MG63 (cell line): ENCODE measurements around the gene CENPK. TPM values are rescaled to one million over a fixed set of nuclear protein-coding genes. Genes with fewer than 3 reads are reported as not detected.
"Not testable (repeated sequence)": the region's sequence is repeated elsewhere in the genome, so short reads cannot be mapped to it uniquely, and the experiment has no call there.

Experiments
- DNase-seq: peaks from one replicate; pipeline ENCODE4 v3.0.0-alpha.2; 2020
- H3K27me3 ChIP-seq: fragments of 250-450 bp; sonication (Bioruptor Pico); 2 replicates; pipeline ENCODE4 v1.5.1; 2020; ENCODE audit warnings: mild to moderate bottlenecking, moderate library complexity
- H3K36me3 ChIP-seq: fragments of 250-450 bp; sonication (Bioruptor Pico); 2 replicates; pipeline ENCODE4 v1.5.1; 2020; ENCODE audit warnings: mild to moderate bottlenecking, moderate library complexity
- H3K4me3 ChIP-seq: fragments of 250-450 bp; sonication (Bioruptor Pico); 2 replicates; pipeline ENCODE4 v1.5.1; 2020; ENCODE audit warnings: mild to moderate bottlenecking, moderate library complexity
- H3K9me3 ChIP-seq: fragments of 250-450 bp; sonication (Bioruptor Pico); 2 replicates; pipeline ENCODE4 v1.5.1; 2020; ENCODE audit warnings: mild to moderate bottlenecking, moderate library complexity
- total RNA-seq: library from RNA; depleted of rRNA; stranded (reverse); fragments of >200 nt; shearing (Covaris generic); gene quantifications from 2 replicates; pipeline ENCODE4 v1.2.3, GENCODE V29; 2014; ENCODE audit warnings: low replicate concordance; rRNA removed

The CENPK gene, protein sequence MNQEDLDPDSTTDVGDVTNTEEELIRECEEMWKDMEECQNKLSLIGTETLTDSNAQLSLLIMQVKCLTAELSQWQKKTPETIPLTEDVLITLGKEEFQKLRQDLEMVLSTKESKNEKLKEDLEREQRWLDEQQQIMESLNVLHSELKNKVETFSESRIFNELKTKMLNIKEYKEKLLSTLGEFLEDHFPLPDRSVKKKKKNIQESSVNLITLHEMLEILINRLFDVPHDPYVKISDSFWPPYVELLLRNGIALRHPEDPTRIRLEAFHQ
- total RNA-seq: 54.9 and 98.6 TPM in 2 replicates

DNA sequence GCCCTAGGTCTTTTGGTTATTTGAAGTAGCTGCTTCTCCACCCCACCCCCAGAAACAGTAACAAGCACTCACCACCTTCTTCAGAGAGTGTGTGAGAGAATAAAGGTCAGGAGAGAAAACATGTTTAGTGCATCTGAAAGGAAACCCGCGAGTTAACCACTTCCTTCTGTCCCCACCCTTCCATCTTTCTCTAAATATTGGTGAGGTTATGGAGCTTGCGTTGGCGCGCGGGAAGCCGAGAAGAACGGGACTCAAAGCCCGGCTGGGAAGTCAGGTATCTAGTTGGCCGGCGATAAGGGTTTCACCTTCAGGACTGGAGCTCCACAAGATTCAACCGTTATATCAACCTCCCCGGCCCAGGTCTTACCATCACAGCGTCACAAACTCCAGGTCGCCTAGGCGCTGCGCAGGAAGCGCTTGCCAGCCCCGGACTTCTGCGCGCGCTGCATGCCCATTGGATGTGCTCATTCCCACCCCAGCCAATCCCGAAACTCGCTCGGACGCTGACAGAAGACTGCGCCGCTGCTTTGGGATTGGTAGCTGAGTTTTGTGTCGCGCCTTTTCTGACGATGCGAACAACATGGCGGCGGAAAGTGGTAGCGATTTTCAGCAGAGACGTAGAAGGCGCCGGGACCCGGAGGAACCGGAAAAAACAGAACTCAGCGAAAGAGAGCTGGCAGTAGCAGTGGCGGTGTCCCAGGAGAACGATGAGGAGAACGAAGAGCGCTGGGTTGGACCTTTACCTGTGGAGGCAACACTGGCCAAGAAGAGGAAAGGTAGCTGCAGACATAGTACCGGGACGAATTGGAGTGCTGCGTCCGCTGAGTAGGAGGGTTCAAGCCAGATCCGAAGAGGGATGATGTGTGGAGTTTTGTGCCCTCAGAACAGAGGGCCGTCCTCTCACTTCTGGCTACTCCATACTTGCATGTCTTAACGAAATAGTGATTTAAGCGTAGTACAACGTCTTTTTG is at the start of gene CENPK, which contains the start of gene PPWD1:
Gene CENPK, minus strand, starts transcription at position 438 of the 971 bp plus-strand sequence. CDS start 8,261 bp downstream, outside the sequence.
Gene PPWD1, plus strand, starts transcription at position 566 of the 971 bp plus-strand sequence. Its CDS starts 15 bp downstream, at position 581.
- Histone ChIP-seq H3K4me3 (peak within 1 kb of the TSS; percentile 78), H3K36me3 (peaks cover 24% of the 10 kb centered on the region), H3K9me3 (no peaks in the 10 kb centered on the region), H3K27me3 (no peaks in the 10 kb centered on the region)
- DNase-seq: peak; percentile 96

DNA sequence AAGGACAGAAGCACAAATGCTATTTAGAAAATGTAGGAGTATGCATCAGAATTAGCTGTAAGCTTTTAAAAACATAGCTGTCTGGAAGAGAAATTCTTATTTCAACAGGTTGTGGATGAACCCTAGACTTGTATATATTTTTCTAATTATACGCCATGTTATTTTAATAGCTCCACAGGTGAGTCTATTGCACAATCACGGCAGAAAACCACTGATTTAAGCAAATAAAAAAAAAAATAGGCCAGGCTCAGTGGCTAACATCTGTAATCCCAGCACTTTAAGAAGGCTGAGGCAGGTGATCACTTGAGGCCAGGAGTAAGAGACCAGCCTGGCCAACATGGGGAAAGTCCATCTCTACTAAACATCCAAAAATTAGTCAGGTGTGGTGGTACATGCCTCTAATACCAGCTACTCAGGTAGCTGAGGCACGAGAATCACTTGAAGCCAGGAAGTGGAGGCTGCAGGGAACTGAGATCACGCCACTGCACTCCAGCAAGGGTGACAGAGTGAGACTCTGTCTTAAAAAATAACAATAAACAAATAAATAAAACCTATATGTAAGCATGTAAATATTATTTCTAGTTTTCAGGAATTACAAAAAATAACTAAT is 49.4 kb upstream of the CENPK start:
- peaks cover 30% of the 10 kb centered on the region for H3K36me3 ChIP-seq
- no peaks in the 10 kb centered on the region for H3K27me3 ChIP-seq

DNA sequence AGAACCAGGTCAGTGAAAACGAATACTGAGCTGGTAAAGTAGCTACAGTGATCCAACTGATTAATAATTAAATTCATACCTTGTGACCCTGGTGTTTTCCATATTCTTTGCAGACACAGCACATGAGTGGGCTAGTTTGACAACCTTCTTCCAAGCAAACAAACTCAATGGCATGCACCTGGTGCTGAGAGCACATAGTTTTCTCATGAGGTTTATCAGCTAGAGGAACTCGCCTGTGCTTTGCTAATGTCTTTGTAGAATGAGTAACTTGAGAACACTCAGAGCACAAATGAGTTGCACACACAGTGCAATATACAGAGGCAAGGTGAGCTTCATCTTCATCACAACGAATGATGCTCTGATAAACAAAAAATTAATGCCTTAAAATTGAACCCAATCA is 48.6 kb upstream of the CENPK start:
- Histone ChIP-seq H3K27me3 (no peaks in the 10 kb centered on the region), H3K4me3 (no peak overlapping the region), H3K36me3 (peaks cover 24% of the 10 kb centered on the region), H3K9me3 (no peaks in the 10 kb centered on the region)
- DNase-seq: no peak

More for the DNA sequence above, 49.4 kb upstream of the CENPK start:
- Histone ChIP-seq H3K4me3 (no peak overlapping the region), H3K9me3 (no peaks in the 10 kb centered on the region)
- no peak for DNase-seq

DNA sequence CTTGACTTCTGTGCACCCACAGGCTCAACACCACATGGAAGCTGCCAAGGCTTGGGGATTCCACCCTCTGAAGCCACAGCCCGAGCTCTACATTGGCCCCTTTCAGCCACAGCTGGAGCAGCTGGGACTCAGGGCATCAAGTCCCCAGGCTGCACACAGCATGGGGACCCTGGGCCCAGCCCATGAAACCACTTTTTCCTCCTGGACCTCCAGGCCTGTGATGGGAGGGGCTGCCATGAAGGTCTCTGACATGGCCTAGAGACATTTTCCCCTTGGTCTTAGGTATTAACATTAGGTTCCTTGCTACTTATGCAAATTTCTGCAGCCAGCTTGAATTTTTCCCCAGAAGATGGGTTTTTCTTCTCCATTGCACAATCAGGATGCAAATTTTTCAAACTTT is 38.8 kb upstream of the CENPK start:
- H3K9me3 ChIP-seq, H3K4me3 ChIP-seq, DNase-seq, H3K27me3 ChIP-seq: not testable (repeated sequence)
- H3K36me3 ChIP-seq: peaks cover 63% of the 10 kb centered on the region

DNA sequence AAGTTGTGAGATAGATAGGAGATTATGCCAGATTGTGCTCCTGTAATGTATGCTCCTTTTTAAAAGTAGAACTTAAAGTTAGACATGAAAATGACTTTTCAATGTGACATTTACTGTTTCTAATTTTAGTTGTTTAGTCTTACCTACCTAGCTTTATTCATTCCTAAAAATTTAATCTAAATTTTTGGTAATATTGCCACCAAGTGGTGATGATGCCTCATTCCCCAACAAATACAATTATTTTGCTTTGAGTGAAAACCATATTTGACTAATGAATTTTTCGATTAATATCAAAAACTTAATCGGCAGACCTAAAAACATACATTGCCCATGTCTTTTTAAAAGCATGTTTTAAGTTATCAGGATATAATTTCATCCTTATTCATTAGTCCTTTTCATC is 25.7 kb upstream of the CENPK start:
- Histone ChIP-seq H3K4me3 (no peak overlapping the region), H3K36me3 (peaks cover 62% of the 10 kb centered on the region), H3K27me3 (no peaks in the 10 kb centered on the region), H3K9me3 (no peaks in the 10 kb centered on the region)
- no peak for DNase-seq

DNA sequence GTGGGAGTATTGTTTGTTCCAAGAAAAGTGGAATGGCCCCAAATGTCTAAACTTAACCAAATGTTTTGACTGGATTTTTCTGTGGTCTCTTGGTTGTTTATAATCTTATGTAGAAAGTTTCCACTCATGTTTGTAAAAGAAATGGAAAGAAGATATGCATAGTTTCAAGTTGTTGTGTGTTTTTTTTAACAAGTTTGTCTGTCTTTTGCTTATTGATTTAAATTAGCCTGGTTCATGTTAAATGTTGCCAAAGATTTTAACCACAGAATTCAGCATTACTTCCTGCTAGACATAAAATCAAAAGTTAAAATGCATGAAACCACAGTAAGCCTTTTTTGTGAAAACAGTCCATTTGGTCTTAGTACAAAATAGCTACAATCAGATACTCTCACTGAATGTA is 14.2 kb upstream of the CENPK start:
- no peak for DNase-seq
- Histone ChIP-seq H3K36me3 (peaks cover 53% of the 10 kb centered on the region), H3K27me3 (no peaks in the 10 kb centered on the region), H3K9me3 (no peaks in the 10 kb centered on the region), H3K4me3 (no peak overlapping the region)

DNA sequence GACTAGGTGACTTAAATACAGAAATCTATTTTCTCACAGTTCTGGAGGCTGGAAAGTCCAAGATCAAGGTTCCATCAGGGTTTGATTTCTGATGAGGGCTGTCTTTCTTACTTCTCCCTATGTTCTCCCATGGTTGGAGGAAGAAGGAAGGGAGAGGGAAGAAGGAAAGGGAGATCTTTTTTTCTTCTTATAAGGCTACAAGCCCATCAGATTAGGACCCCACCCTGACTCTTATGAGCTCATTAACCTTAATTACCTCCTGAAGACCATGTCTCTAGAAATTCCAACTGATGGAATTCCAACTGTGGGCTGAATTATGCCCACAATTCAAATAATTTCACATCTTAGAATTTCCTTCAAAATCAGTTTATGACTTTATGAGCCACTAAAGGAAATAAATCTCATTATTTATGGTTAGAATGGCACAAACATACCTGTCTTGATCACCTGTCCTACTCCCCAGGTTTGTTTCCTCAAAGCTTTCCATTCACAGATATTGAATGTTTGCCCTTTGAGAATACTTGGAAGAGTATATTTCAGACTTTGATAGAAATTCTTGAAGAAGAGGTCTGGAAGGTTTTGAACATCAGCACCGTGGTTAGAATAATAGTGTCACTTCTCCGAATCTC is 7.7 kb upstream of the CENPK start:
- DNase-seq: no peak
- no peaks in the 10 kb centered on the region for H3K27me3 ChIP-seq
- peaks cover 25% of the 10 kb centered on the region for H3K36me3 ChIP-seq
- no peaks in the 10 kb centered on the region for H3K9me3 ChIP-seq
- no peak overlapping the region for H3K4me3 ChIP-seq

DNA sequence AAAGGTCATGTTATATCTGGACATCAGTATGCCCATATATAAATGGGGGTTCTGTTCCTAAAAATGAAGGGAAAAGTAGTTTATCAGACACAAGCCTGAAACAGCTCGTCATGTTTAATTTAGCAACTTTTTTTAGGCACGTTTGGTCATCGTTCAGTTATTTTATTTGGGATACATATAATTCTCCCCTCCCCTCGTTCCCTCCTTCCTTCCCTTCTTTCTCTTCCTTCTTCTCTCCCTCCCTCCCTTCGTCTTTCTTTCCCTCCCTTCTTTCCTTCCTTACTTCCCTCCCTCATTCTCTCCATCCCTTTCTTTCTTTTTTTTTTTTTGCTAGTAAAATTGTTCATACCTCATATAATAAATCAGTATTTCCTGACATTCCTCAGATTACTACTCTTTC is 3.5 kb upstream of the CENPK start:
- Histone ChIP-seq H3K4me3 (no peak overlapping the region), H3K27me3 (no peaks in the 10 kb centered on the region), H3K36me3 (peaks cover 12% of the 10 kb centered on the region), H3K9me3 (no peaks in the 10 kb centered on the region)
- no peak for DNase-seq

DNA sequence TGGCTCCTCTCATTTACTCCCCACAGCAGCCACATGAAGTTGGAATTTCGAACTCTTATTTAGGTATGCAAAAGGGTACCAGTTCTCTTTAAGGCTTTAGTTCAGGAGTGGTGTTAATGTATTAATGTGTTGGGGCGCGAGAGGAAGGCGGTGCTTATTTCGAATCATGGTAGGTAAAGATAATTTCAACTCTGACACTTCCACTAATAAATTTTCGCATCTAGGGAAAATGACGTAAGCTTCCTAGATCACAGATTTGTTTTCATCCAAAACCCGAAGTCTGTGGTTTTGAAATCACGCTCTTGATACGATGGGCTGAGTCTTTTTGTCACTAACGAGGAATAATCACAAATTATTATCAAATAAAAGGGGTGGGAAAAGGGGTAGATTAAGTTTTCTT is 809 bp upstream of the CENPK start:
- no peaks in the 10 kb centered on the region for H3K9me3 ChIP-seq
- peak overlapping the region; percentile 78 for H3K4me3 ChIP-seq
- peaks cover 19% of the 10 kb centered on the region for H3K36me3 ChIP-seq
- no peaks in the 10 kb centered on the region for H3K27me3 ChIP-seq
- DNase-seq: no peak

DNA sequence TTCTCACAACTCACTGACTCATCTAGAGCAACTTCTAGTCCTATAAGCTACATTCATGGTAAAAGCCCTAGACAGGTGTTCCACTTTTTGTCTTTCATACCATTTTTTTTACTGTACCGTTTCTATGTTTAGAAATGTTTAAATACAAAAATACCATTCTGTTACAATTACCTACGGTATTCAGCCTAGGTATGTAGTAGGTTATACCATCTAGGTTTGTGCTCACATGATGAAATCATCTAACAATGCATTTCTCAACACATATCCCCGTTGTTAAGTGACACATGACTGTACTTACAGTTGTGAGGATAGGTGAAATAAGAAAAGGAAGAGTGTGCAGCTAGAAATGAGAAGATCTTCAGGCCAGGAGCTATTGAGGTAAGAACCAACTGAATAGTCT is 6.2 kb downstream of the CENPK start:
- Histone ChIP-seq H3K27me3 (no peaks in the 10 kb centered on the region), H3K9me3 (no peaks in the 10 kb centered on the region), H3K4me3 (no peak overlapping the region), H3K36me3 (peaks cover 52% of the 10 kb centered on the region)
- no peak for DNase-seq

DNA sequence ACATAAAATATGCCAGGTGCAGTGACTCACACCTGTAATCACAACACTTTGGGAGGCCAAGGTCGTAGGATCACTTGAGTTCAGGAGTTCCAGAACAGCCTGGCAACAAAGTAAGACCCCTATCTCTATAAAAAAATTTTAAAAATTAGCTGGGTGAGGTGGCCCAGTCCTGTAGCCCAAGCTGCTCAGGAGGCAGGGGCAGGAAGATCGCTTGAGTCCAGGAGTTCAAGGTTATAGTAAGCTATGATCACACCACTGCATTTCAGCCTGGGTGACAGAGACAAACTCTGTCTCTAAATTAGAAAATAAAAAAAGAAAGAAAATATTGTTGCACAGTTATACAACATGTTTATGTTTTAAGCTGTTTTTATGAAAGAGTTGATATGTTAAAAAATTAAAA is 6.8 kb downstream of the CENPK start:
- Histone ChIP-seq H3K36me3 (peaks cover 57% of the 10 kb centered on the region), H3K4me3 (no peak overlapping the region), H3K27me3 (no peaks in the 10 kb centered on the region), H3K9me3 (no peaks in the 10 kb centered on the region)
- no peak for DNase-seq

DNA sequence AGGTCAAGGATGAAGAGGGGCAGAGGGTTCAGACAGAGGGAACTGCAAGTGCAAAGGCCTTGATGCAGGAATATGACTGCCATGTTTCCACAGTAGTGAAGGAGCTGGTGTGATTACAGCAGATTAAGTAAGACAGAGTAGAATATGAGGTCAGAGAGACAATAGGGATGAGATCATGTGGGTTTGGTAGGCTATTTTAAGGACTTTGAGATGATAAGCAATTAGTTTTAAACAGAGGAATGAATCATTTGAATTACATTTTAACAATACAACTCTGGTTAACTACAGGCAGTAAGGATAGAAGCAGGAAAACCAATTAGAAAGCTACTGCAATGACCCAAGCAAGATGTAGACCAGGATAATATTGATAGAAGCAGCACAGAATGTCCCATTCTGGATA is 7.7 kb downstream of the CENPK start:
- DNase-seq: no peak
- H3K36me3 ChIP-seq: peaks cover 58% of the 10 kb centered on the region
- no peaks in the 10 kb centered on the region for H3K27me3 ChIP-seq
- no peaks in the 10 kb centered on the region for H3K9me3 ChIP-seq
- H3K4me3 ChIP-seq: no peak overlapping the region

DNA sequence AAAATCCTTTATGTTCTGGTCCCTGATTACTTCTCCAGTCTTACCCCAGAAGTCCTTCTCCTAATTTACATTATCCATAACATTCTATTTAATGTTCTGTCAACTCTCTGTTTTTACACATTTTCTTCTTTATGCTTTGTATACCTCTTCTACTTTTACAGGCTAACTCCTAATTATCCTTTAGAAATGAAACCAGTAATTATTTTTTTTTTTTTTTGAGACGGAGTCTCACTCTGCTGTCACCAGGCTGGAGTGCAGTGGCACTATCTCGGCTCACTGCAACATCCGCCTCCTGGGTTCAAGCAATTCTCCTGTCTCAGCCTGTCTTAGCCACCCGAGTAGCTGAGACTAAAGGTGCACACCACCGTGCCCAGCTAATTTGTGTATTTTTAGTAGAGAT is 9.0 kb downstream of the CENPK start:
- H3K9me3 ChIP-seq: no peaks in the 10 kb centered on the region
- H3K27me3 ChIP-seq: no peaks in the 10 kb centered on the region
- H3K36me3 ChIP-seq: peaks cover 65% of the 10 kb centered on the region
- H3K4me3 ChIP-seq: no peak overlapping the region
- no peak for DNase-seq

DNA sequence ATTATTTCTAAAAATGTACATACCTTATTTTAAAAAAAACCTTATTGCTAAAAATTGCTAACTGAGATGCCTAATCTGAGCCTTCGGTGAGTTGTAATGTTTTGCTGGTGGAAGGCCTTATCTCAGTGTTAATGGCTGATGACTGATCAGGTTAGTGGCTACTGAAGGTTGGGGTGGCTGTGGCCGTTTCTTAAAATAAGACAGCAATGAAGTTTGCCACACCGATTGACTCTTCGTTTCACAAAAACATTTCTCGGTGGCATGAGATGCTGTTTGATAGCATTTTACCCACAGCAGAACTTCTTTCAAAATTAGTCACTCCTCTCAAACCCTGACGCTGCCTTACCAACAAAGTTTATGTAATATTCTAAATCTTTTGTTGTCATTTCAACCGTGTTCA is 14.7 kb downstream of the CENPK start:
- no peak for DNase-seq
- Histone ChIP-seq H3K4me3 (no peak overlapping the region), H3K27me3 (no peaks in the 10 kb centered on the region), H3K36me3 (peaks cover 33% of the 10 kb centered on the region), H3K9me3 (no peaks in the 10 kb centered on the region)

DNA sequence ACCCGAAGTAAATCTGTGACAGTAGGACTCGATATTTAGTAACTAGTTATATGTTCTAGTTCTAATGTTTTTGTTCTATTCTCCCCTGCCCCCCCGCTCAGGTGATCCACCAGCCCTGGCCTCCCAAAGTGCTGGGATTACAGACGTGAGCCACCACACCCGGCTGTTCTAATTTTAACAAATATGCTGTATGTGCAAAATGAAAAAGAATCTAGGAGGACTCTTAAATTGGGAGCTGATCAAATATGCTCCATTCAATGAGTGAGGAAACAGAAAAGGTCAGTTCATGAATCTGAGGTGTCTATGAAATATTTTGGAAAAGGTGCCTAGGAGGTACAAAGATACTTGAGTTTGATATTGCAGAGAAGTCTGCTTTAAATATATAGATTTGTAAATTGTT is 16.8 kb downstream of the CENPK start:
- no peaks in the 10 kb centered on the region for H3K27me3 ChIP-seq
- no peak overlapping the region for H3K4me3 ChIP-seq
- H3K9me3 ChIP-seq: no peaks in the 10 kb centered on the region
- H3K36me3 ChIP-seq: peaks cover 35% of the 10 kb centered on the region
- no peak for DNase-seq

DNA sequence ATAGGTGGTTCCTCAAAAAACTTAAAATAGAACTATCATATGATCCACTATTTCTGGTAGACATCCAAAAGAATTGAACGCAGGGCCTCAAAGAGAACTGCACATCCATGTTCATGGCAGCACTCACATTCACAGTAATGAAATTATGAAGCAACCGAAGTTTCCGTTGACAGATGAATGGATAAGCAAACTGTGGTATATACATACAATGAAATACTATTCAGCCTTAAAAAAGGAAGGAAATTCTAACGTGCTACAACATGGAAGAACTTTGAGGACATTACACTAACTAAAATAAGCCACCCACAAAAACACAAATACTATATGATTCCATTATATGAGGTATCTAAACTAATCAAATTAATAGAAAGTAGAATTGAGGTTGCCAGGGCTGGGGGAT is 18.5 kb downstream of the CENPK start:
- Histone ChIP-seq H3K36me3 (peaks cover 29% of the 10 kb centered on the region), H3K9me3 (no peaks in the 10 kb centered on the region), H3K4me3 (no peak overlapping the region), H3K27me3 (no peaks in the 10 kb centered on the region)
- no peak for DNase-seq

DNA sequence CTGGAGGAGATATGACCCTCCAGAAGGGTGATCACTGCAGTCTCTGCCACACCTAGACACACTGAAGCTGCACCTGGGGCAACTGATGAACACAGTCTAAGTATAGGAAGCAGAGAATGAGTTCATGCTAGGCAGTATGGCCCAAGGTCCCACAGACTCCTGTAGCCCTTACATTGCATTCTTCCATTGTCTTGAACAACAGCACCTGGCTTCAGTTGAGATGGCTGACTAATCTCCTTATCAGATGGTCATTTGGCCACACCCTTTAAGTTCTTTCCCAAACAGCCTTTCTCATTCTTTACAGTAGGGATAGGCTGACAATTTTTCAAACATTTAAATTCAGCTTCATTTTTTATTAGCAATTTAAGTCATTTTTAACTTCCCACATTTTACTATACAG is 23.1 kb downstream of the CENPK start:
- Histone ChIP-seq H3K9me3 (no peaks in the 10 kb centered on the region), H3K27me3 (no peaks in the 10 kb centered on the region), H3K4me3 (no peak overlapping the region), H3K36me3 (peaks cover 34% of the 10 kb centered on the region)
- no peak for DNase-seq
